Measurements from ENCODE around the gene KIAA1958. TPM values are rescaled to one million over a fixed set of nuclear protein-coding genes. Genes with fewer than 3 reads are reported as not detected.

KIAA1958 gene
- total RNA-seq, 1 donor from 2014 or later = 4.4 TPM

DNA sequence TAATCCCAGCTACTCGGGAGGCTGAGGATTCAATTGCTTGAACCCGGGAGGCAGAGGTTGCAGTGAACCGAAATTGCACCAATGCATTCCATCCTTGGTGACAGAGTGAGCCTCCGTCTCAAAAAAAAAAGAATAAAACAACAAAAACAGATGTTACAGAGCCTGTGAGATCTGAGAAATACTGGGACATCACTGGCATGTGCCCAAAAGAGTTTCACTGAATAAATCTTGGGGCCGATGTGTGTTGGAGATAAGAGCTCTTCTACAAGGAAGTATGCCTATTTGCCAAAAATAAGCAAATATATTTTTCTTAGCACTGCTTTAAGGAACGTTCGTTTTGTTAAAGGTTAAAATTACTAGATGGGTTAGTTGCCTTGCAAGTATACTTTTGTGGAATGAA is 55.1 kb downstream of the KIAA1958 start:
- Mint-ChIP-seq H3K4me3 (ENCODE audit: unreplicated experiment) (no peak overlapping the region), H3K9me3 (ENCODE audit: low read depth) (no peaks in the 10 kb centered on the region), H3K4me1 (ENCODE audit: low read depth) (peaks cover 9% of the 10 kb centered on the region), H3K27ac (ENCODE audit: unreplicated experiment) (no peak overlapping the region), H3K36me3 (ENCODE audit: low read depth) (no peaks in the 10 kb centered on the region), H3K27me3 (ENCODE audit: low read depth) (no peaks in the 10 kb centered on the region)
- TF ChIP-seq, protein P1, sequence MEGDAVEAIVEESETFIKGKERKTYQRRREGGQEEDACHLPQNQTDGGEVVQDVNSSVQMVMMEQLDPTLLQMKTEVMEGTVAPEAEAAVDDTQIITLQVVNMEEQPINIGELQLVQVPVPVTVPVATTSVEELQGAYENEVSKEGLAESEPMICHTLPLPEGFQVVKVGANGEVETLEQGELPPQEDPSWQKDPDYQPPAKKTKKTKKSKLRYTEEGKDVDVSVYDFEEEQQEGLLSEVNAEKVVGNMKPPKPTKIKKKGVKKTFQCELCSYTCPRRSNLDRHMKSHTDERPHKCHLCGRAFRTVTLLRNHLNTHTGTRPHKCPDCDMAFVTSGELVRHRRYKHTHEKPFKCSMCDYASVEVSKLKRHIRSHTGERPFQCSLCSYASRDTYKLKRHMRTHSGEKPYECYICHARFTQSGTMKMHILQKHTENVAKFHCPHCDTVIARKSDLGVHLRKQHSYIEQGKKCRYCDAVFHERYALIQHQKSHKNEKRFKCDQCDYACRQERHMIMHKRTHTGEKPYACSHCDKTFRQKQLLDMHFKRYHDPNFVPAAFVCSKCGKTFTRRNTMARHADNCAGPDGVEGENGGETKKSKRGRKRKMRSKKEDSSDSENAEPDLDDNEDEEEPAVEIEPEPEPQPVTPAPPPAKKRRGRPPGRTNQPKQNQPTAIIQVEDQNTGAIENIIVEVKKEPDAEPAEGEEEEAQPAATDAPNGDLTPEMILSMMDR (IDR thresholded peaks at IDR 0.05) = no peak
- no peak for DNase-seq (ENCODE audit: low spot score)

DNA sequence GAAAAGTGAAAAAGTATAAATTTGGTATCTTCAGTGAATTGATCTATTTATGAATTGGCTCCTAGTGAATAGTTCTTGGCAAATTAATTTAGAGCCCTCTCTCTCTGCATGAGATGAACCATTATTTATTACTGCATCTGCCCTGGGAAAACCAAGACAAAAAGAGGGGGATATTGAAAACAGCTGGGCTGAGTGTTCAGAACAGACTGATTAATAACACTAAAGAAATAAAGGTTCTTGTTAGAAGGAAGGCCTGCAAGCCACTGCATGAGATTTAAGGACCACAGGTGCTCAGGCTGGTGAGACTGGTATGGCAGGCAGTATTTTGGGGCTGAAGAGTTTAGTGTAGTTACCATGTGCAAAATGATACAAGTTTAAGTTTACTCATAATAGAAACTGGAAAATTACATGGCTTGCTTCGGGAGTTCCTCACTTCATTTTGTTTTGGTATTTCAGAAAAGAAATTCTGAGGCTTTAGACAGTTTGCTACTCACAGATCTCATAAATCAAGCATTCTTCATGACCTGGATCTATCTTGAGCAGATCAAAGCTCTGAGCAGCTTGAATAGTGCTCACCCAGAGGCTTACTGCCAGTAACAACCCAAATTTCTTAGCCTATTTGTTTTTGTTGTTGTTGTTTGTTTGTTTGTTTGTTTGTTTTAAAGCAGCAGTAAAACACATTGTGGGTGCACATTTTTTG is 56.1 kb downstream of the KIAA1958 start:
- no peak for DNase-seq (ENCODE audit: low spot score)
- Mint-ChIP-seq H3K9me3 (ENCODE audit: low read depth) (no peaks in the 10 kb centered on the region), H3K4me3 (ENCODE audit: unreplicated experiment) (no peak overlapping the region), H3K4me1 (ENCODE audit: low read depth) (peaks cover 10% of the 10 kb centered on the region), H3K27ac (ENCODE audit: unreplicated experiment) (no peak overlapping the region), H3K27me3 (ENCODE audit: low read depth) (no peaks in the 10 kb centered on the region), H3K36me3 (ENCODE audit: low read depth) (no peaks in the 10 kb centered on the region)
- TF ChIP-seq, protein P1 (IDR thresholded peaks at IDR 0.05) = no peak

DNA sequence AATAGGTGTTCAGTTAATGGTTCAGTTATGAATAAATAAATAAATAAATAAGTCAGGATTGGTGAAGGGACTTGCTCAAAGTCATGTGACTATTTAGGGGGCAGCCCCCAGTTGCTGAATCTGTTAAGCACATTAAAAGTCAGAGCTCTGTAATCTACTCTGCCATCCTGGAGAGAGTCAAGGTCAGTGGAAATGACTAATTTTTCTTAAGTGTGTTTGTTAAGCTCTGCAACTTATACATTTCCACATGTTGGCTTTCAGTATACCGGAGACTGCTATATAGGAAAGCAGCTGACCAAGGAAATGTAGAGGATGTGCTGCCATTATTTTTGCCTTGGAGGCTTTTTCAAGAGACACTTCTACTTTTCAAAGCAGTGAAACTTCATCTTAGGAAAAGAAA is 57.9 kb downstream of the KIAA1958 start:
- no peaks in the 10 kb centered on the region for H3K27me3 Mint-ChIP-seq (ENCODE audit: low read depth)
- H3K9me3 Mint-ChIP-seq (ENCODE audit: low read depth) = no peaks in the 10 kb centered on the region
- TF ChIP-seq, protein P1 (IDR thresholded peaks at IDR 0.05) = no peak
- peaks cover 23% of the 10 kb centered on the region for H3K4me1 Mint-ChIP-seq (ENCODE audit: low read depth)
- DNase-seq (ENCODE audit: low spot score) = no peak
- no peaks in the 10 kb centered on the region for H3K36me3 Mint-ChIP-seq (ENCODE audit: low read depth)
- H3K4me3 Mint-ChIP-seq (ENCODE audit: unreplicated experiment) = no peak overlapping the region
- no peak overlapping the region for H3K27ac Mint-ChIP-seq (ENCODE audit: unreplicated experiment)

DNA sequence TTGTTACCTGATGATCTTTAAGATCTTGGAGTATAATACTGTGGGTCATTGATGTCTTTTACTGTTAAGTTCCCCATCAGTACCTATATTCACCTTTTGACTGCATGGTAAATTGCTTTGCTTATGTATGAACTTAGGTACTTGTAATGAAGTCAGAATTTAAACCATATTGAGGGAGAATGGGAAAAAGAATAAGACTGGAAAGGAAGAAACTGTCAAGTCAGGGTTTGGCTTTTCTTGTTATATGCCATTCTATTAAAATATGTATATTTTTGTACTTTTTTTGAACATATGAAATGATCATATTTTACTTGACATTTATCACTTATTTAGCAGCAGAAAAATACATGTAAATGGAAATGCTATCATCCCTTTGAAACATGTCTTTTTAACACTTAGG is 58.6 kb downstream of the KIAA1958 start:
- TF ChIP-seq, protein P1 (IDR thresholded peaks at IDR 0.05) = no peak
- H3K36me3 Mint-ChIP-seq (ENCODE audit: low read depth) = no peaks in the 10 kb centered on the region
- peaks cover 25% of the 10 kb centered on the region for H3K4me1 Mint-ChIP-seq (ENCODE audit: low read depth)
- DNase-seq (ENCODE audit: low spot score) = no peak
- H3K4me3 Mint-ChIP-seq (ENCODE audit: unreplicated experiment) = no peak overlapping the region
- no peak overlapping the region for H3K27ac Mint-ChIP-seq (ENCODE audit: unreplicated experiment)
- H3K27me3 Mint-ChIP-seq (ENCODE audit: low read depth) = no peaks in the 10 kb centered on the region
- H3K9me3 Mint-ChIP-seq (ENCODE audit: low read depth) = no peaks in the 10 kb centered on the region

DNA sequence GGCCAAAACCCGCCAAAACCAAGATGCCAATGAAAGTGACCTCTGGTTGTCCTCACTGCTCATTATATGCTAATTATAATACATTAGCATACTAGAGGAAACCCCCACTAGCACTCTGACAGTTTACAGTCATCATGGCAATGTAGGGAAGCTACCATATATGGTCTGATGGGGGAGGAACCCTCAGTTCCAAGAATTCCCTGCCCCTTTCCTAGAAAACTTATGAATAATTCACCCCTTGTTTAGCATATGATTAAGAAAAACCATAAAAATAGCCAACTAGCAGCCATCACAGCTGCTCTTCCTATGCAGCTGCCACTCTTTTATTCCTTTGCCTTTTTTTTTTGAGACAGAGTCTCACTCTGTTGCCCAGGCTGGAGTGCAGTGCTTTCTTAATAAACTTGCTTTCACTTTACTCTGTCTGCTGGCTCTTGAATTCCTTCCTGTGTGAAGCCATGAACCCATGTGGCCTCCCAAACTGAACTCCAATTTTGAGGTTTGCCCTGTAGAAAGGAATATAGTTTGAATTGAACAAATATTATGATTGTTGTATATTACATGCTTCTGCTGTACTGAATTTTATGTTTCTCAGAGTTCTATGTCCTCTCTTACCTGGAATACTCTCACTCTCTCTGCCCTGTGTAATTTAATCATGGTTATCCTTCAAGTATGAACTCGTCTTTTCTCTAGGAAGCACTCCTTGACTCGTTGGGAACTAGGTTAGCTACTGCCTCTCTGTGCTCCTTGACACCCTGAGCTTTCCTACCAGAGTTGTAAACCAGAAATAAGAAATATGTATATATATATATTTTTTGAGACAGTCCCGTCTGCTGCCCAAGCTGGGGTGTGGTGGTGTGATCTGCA is 59.8 kb downstream of the KIAA1958 start:
- no peak overlapping the region for H3K4me3 Mint-ChIP-seq (ENCODE audit: unreplicated experiment)
- peaks cover 25% of the 10 kb centered on the region for H3K4me1 Mint-ChIP-seq (ENCODE audit: low read depth)
- no peaks in the 10 kb centered on the region for H3K9me3 Mint-ChIP-seq (ENCODE audit: low read depth)
- DNase-seq (ENCODE audit: low spot score) = no peak
- TF ChIP-seq, protein P1 (IDR thresholded peaks at IDR 0.05) = no peak
- H3K36me3 Mint-ChIP-seq (ENCODE audit: low read depth) = no peaks in the 10 kb centered on the region
- H3K27me3 Mint-ChIP-seq (ENCODE audit: low read depth) = no peaks in the 10 kb centered on the region
- H3K27ac Mint-ChIP-seq (ENCODE audit: unreplicated experiment) = peak overlapping the region; percentile 12
